Stimulated activated CD4-positive, alpha-beta T cell treated with anti-CD3 and anti-CD28 coated beads, Interleukin-15, amount 100 ng/mL, for 1 hour (primary cell): ENCODE measurements around the gene TBCEL.
"Not testable (repeated sequence)": the region's sequence is repeated elsewhere in the genome, so short reads cannot be mapped to it uniquely, and the experiment has no call there.

ENCODE experiments used
- DNase-seq, 2 donors: peaks; one replicate each; pipeline ENCODE4 v3.0.0-alpha.2; 2020; ENCODE audit warnings: low read depth in 1 of 2, low spot score in 1 of 2

TBCEL gene

DNA sequence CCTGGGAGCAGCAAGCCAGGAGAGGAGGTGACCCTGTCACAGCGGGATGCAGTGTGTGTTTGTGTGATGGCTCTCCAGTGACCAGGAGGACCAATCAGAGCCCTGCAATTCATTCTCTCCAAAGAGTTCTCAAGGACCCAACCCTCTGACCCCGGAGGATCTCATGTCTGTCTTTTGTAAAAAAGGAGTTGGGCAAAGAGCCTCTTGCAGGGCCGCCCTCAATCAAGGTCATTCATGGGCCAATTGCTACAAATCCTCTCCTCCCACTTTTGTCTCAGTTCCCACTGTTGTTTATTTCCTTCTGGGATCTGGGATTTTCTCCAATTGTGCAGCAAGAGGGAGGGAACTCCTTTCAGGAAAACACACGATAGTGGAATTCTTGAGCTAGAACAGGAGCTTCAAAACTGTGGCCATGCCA, 81.2 kb downstream of the TBCEL start:
- no peak for DNase-seq

DNA sequence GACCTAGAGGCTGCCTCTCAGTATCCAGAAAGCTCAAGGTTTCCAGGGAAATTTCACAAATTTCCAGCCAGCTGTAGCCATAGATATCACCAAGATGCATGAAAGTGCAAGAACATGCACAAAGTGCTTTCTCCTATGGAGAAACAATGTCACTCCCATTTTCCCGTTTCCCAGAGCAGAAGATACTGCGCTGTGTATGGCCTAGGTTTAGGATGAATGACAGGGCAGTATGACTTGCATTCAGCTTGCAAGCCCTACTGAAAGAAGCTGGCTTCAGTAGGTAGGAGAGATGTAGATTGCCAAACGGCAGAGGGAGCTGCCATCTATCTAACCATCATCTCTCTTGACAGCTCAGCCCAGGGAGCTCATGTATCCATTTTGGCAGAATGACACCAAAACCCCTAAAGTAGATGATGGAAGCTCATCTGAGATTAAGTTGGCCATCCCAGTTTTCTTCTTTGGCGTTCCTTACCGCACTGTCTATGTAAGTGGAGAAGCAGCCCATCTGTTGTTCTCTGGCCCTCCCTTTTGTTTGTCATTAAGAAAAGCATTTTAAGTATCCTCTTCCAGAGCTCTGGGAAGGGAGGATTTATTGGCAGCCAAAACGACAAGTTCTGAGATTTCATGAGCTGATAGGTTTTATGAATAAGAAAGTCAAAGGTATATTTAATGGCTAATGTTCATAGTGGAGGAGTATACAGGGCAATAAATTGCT, 81.7 kb downstream of the TBCEL start:
- DNase-seq: no peak

DNA sequence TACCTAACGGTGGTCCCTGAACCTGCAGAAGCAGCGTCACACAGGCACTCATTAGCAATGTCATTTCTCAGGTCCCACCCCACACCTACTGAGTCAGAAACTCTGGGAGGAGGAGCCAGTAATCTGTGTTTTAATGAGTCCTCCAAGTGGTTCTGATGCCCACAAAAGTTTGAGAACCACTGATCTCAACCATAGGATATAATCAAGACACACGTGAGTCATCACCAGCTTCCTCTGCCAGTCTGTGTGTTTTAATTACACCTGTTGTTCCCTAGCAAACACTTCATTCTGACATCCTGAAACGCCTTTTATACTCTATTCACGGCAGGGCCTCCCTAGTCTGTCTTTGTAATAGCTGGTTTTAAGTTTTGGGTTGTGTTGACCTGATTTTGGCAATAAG, 82.9 kb downstream of the TBCEL start:
- no peak for DNase-seq

DNA sequence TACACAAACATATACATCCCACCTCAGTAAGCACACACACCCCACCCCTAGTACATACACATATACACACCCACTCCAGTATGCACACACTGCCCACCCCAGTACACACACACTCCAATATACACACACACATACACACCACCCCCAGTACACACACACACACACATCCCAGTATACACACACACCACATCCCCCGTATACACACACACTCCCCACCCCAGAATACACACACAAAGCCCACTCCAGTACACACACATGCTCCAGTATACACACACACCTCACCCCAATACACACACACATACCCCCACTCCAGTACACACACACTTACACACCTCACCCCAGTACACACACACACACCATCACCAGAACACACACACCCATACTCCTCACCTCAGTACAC, 84.5 kb downstream of the TBCEL start:
- DNase-seq: no peak

DNA sequence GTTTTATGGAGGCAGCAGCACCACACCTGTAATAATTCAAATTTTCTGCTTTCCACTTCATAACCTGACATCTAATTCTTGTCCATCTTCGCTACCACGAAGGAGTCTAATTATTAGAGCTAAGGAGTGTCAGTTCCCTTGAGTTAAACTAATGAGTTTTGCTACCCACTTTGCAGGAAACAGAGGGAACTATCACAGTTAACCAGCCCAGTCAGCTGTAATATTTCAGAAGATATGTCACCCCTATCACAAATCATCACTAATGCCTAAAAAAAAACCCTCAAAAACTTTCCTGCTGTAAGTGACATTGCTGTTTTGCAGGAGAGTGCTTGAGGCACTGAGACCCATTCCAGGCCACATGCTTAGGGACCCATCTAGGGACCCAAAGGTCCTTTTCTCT, 85.6 kb downstream of the TBCEL start:
- DNase-seq: no peak

DNA sequence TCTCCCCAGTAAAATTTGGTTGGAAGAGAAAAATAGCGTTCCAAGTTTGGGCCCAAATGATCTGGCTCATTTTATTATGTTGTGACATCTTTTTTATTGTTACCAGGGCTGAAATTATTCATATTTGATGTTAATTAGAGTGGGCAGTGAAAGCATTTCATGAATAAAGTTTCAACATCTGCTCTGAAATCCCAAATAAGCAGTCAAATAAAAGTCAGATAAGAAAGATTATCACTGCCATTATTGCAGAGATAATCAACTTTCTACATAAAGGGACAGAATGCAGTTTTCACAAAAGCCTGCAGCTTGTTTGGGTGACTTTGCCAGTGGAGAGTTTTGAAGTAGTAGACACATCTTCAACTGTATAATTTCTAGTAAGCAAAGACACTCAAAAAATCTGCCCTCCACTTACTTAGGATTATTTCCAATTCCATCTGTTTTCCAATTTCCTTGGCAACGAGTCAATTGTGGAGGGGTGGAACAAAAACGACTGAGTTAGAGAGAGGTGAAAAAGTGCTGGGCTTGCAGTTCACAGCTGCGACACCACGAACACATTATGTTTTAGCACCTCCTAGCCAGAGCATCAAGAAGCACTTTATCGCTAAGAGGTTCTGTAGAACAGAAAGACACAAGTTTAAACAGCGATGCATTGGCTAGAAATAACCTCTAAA, 86.1 kb downstream of the TBCEL start:
- DNase-seq: no peak

DNA sequence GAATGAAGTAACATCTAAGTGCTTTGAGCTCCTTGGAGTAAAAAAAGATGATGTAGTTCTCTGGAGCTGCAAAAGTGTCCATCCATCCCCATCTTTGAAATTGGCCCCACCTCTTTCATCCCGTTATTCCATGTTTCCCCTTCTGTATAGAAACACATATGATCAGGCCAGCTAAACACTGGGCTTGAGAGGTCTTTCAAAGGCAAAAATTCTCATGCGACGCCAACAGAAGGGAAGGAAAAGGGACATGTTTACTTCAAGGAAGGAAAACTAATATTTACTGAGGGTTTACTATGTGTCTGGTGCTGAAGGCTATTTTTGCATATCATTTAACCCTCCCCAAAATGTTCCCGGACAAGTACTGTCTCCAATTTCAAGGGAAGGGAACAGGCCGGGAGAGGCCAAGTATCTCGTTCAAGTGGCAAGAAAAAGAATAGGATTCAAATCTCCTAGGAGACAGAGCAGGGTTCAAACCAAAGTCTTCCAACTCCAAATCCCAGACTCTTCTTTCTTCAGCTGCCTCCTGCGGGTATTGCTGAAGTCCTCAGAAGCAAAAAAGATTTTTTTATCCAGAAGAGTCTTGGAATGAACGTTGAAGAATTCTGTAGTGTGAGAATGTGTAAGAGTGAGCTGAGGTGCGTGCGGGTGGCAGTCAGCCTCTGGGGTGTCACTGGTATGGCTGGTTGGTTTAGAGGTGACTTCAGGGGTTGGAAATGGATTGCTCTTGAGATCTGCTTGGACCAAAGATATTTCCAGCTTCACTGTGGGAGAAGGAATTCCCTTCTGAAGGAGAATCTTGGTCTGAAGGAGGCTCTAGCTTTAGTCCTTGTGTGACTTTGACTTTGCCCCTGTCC, 87.2 kb downstream of the TBCEL start:
- no peak for DNase-seq

DNA sequence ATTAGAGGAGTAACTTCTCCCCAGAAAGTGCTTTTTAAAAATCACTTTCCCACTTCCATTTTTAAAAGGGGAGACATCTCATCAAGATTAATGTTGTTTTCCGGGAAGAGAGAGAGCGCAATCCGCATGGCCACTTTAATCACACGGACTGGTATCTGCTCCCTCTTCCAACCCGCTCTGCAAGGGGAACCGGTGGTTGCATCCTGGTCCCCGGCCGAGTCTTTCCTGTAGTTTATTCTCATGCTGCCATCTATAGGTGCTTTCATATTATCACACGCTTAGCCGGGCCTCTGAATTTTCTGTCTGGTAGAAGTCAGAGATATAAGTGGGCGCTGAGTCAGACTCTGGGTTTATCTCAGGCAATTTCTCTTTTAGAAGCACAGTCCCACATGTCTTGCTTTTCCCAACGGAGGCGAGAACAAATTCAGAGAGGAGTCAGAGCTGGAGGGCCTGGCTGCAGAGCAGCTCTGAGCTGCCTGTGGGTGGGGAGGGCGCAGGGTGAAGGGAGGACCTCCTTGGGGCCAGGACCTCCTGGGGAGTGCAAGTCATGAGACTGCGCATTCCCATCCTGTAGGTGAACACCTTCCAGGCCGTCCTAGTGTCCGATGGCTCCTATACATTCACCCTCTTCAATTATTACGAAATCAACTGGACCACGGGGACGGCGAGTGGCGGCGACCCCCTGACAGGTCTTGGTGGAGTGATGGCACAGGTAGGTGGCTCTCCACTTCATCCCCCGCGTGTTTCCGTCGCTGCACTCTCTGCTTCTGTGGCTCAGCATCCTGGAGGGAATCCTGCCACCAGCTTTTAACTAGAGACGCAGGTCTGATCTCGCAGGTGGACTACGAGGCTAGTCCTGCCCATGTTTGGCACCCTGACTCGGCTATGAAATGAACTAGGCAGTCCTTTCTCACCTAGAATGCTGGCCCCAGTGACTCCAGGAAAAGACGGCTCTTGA, 88.9 kb downstream of the TBCEL start:
- no peak for DNase-seq

DNA sequence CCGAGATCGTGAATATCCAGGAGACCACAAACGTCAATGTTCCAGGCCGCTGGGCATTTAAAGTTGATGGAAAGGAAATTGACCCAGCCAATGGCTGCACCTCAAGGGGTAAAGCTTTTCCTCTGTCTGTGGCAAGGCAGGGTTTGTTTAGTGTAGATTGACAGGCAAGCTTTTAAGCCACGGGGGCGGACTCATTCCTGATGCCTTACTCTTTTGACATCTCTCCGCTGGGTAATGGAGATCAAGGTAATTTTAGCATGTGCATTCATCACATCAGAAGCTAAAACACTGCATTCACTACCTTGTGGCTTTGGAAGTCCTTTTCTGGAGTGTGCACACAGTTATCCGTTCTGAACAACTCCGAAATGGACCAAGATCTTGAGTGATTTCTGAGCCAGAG, 89.7 kb downstream of the TBCEL start:
- DNase-seq: no peak

DNA sequence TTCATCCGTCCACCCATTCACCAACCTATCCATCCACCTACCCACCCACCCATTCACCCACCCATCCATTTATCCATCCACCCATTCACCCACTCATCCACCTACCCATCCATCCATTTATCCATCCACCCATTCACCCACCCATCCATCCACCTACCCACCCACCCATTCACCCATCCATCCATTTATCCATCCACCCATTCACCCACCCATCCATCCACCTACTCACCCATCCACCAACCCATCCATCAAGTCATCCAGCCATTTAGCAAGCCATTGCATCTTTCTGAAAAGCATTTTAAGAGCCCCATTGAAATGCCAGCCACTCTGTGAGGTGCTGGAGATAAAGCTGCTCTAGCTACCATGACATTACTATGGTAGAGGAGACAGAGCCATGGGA, 91.1 kb downstream of the TBCEL start:
- DNase-seq: not testable (repeated sequence)

DNA sequence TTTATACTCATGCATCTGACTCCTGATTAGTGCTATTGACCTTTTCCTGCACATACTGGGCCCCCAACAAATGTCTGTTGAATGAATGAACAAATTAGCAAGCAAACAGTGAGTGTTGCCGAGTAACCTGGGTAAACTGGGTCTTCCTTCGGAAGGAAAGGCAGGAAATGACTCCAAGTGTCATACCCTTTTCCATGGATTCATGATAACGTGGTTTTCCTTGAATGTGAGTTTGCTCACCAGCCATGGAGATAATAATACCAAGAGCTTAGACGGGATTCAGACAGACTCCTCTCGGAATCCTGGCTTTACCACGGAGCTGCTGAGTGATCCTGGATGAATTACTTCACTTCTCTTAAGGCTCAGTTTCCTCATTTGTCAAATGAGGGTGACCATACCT, 93.9 kb downstream of the TBCEL start:
- DNase-seq: no peak

DNA sequence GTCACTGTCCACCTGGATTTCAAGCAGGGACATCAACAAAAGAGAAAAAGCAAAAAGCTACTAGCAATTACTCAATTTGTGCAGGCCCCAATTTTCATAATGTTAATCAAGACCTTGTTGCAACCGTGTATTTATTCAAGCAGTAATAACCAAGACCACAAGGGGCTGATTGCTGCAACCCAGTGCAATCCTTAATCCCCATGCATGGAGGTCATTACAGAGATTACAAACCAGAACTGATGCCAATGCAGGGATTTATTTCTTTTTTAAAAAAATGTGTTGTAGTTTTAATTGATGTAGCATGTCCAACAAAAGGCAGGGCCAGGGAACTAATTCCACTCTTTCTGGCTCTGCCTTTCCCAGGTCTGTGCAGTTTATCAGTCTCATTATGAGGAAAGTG, 95.5 kb downstream of the TBCEL start:
- DNase-seq: no peak

DNA sequence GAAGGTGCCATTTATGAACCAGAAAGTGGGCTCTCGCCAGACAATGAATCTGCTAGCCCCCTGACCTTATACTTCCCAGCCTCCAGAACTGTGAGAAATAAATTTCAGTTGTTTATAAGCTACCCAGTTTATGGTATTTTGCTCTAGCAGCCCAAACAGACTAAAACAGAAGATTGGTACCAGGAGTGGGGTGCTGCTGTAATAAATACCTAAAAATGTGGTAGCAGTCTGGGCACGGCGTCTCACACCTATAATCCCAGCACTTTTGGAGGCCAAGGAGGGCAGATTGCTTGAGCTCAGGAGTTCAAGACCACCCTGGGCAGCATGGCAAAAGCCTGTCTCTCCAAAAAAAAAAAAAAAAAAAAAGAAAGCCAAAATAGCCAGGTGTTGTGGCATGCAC, 98.4 kb downstream of the TBCEL start:
- no peak for DNase-seq

DNA sequence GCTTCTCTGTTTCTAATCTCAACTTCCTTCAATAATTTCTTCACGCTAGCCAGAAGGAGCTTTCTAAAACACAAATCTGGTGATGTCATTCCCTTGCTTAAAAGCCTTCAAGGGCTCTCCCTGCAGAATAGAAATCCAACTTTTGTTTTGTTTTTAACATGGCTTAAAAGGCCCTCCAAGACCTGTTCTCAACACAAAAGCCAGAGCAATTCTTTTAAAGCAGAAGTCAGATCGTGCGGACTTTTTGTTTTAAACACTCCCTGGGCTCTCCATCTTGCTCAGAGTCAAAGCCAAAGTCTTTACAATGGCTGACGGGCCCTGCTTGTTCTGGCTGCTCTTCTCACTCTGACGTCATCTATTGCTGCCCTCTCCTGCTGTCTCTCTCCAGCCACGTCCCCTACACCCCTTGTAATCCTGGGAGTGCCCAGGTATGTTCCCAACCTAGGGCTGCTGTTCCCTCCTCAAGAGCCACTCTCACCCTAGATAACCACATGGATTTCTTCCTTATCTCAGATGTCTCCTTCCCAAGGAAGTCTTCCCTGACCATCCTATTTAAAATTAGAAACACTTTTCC, 99.7 kb downstream of the TBCEL start:
- no peak for DNase-seq

DNA sequence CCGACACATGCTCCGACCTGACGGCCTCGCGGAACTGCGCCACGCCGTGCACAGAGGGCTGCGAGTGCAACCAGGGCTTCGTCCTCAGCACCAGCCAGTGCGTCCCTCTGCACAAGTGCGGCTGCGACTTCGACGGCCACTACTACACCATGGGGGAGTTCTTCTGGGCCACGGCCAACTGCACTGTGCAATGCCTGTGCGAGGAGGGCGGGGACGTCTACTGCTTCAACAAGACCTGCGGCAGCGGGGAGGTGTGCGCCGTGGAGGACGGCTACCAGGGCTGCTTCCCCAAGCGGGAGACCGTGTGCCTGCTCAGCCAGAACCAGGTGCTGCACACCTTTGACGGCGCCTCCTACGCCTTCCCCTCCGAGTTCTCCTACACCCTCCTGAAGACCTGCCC, 103.9 kb downstream of the TBCEL start:
- DNase-seq: no peak

DNA sequence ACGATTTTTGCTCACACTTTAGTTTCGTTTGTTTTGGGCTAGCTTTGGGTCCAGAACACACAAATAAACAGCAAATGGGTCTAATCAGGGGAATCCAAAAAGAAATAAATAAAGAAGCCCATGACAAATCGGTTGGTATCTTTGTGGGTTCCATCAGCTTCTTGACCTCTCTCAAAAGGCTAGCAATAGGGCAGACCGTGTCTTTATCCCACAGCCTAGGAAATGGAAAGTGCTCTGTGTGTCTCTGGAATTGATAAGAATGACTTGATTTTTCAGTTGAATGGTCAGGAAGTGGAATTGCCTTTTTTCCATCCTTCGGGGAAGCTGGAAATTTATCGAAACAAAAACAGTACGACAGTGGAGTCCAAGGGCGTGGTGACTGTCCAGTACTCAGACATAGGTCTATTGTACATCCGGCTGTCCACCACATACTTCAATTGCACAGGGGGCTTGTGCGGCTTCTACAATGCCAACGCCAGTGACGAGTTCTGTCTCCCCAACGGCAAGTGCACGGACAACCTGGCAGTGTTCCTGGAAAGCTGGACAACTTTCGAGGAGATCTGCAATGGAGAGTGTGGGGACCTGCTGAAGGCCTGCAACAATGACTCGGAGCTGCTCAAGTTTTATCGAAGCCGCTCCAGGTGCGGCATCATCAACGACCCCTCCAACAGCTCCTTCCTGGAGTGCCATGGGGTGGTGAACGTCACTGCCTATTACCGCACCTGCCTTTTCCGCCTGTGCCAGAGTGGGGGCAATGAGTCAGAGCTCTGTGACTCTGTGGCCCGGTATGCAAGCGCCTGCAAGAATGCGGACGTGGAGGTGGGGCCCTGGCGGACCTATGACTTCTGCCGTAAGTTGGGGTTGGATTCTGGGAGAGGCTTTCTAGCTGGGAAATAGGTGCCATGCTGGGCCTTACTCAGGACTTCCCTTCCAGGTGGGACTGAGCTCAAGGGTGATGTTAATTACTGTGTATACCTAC, 105.7 kb downstream of the TBCEL start:
- DNase-seq: no peak

DNA sequence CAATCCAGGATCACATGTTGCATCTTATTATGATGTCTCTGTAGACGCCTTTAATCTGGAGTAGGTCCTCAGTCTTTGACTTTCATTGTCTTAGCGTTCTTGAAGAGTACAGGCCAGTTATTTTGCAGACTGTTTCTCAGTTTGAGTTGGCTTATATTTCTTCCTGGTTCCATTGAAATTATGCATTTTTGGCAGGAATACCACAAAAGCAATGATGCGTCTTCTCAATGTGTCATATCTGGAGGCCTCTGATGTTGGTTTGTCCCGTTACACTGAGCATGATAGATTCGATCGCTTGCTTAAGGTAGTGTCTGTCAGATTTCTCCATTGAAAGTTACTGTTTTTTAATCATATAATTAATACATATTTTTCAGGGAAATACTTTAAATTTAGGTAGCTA, 107.8 kb downstream of the TBCEL start:
- no peak for DNase-seq

DNA sequence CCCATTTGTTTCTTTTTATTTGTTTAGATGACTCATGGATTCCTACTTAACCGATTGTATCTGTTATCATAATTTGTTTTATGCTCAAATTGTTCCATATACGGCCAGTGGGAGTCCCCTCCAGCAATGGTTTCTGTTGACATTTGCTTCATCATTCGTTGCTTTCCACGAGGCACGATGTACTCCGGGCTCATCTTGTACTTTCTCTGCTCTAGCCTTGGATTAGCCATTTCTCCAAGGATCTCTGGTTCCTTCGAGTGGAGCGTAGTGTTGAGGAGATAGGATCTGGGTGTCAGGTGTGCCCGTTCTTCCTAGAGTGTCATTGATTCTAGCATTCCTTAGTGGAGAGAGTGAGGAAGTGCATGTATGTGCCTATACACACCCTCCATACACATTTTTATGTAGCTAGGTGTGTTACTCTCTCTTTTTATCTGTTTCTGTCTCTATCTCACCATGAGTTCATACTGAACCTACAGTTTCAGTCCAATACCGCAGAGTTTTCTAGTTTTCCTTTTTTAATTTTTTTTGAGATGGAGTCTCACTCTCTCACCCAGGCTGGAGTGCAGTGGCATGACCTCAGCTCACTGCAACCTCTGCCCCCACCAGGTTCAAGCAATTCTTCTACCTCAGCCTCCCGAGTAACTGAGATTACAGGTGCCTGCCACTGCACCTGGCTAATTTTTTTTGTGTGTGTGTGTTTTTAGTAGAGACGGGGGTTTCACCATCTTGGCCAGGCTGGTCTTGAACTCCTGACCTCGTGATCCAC, 108.5 kb downstream of the TBCEL start:
- DNase-seq: no peak
